Effector CD4-positive, alpha-beta T cell (primary cell): ENCODE measurements around the gene FXR2.
"Not testable (repeated sequence)": the region's sequence is repeated elsewhere in the genome, so short reads cannot be mapped to it uniquely, and the experiment has no call there.

Experiments used
- DNase-seq: peaks from one replicate; pipeline ENCODE4 v3.0.0-alpha.2; 2020
- total RNA-seq: gene quantifications from one replicate; lab custom pipeline; 2026; lab: John Stamatoyannopoulos, UW

FXR2 gene
- total RNA-seq = 43.2 reads per million, percentile 65 among the genes with 10 or more reads in this experiment

GRCh38 chr17:7614425-7615264, at the start of gene FXR2:
TSS of gene FXR2 (minus strand) at chr17:7614897. CDS start at chr17:7614532, 365 bp downstream.
- peak; percentile 96 for DNase-seq

GRCh38 chr17:7656958-7657609, 42.4 kb upstream of the FXR2 start:
- DNase-seq = no peak

- no peak for DNase-seq
These were observed 40.8 kb upstream of the FXR2 start for GRCh38 chr17:7655541-7655840.

- DNase-seq = no peak
These were observed 40.3 kb upstream of the FXR2 start for GRCh38 chr17:7654832-7655540.

- no peak for DNase-seq
These were observed 38.0 kb upstream of the FXR2 start for GRCh38 chr17:7652388-7653356.

- no peak for DNase-seq
These were observed 37.1 kb upstream of the FXR2 start for GRCh38 chr17:7651665-7652387.

GRCh38 chr17:7651097-7651664, 36.5 kb upstream of the FXR2 start:
- DNase-seq = no peak

- peak; percentile 71 for DNase-seq
These were observed 35.9 kb upstream of the FXR2 start, which contains the start of gene ATP1B2 for GRCh38 chr17:7650509-7651096. TSS of gene ATP1B2 (plus strand) at chr17:7650926. CDS start at chr17:7651519, 593 bp downstream.

GRCh38 chr17:7647018-7647417, 32.3 kb upstream of the FXR2 start:
- no peak for DNase-seq

GRCh38 chr17:7646457-7646856, 31.8 kb upstream of the FXR2 start:
- no peak for DNase-seq

GRCh38 chr17:7644775-7645174, 30.1 kb upstream of the FXR2 start:
- no peak for DNase-seq

GRCh38 chr17:7641635-7642034, 26.9 kb upstream of the FXR2 start:
- not testable (repeated sequence) for DNase-seq

- DNase-seq = no peak
These were observed 26.1 kb upstream of the FXR2 start for GRCh38 chr17:7640783-7641182.

GRCh38 chr17:7636163-7636562, 21.5 kb upstream of the FXR2 start:
- DNase-seq = no peak

- DNase-seq = no peak
These were observed 19.7 kb upstream of the FXR2 start for GRCh38 chr17:7634384-7634783.

- DNase-seq = no peak
These were observed 18.4 kb upstream of the FXR2 start for GRCh38 chr17:7633093-7633492.

GRCh38 chr17:7632492-7632894, 17.8 kb upstream of the FXR2 start:
- no peak for DNase-seq

- DNase-seq = no peak
These were observed 17.0 kb upstream of the FXR2 start for GRCh38 chr17:7631398-7632380.

GRCh38 chr17:7629939-7630571, 15.4 kb upstream of the FXR2 start, which contains the start of gene SHBG:
TSS of gene SHBG (plus strand) at chr17:7630135. CDS start at chr17:7630173, 38 bp downstream.
- no peak for DNase-seq
